ENCODE data around the gene PLLP. TPM values are rescaled to one million over a fixed set of nuclear protein-coding genes. Genes with fewer than 3 reads are reported as not detected.

Gene PLLP
- total RNA-seq, 4 donors from 2014 or later: 13.6 to 38.5 (median 30.1) TPM

DNA sequence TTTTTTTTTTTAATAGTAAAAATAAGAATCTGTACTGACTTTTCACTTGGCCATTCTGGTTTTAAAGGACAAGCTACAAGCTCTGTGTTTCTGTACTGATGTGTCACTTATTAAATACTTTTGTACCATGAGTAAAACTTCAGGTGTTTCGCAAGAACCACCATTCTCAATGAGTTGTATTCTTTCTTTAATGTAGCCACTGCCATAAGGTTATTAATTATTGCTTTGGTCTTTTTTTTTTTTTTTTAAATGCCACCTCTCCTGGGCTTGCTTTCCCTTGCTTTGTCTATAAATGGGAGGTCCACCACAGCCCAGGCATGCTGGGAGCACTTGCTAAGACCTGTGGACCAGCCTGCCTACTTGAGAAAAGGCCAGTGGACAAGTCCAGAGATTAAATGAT is 31.0 kb downstream of the PLLP start:
- 96 to 100% methylated on average over 1 of the region's 1 CpG for WGBS, 2 donors
- TF ChIP-seq POLR2A (IDR thresholded peaks at IDR 0.05): no peak
- TF ChIP-seq, protein P1, sequence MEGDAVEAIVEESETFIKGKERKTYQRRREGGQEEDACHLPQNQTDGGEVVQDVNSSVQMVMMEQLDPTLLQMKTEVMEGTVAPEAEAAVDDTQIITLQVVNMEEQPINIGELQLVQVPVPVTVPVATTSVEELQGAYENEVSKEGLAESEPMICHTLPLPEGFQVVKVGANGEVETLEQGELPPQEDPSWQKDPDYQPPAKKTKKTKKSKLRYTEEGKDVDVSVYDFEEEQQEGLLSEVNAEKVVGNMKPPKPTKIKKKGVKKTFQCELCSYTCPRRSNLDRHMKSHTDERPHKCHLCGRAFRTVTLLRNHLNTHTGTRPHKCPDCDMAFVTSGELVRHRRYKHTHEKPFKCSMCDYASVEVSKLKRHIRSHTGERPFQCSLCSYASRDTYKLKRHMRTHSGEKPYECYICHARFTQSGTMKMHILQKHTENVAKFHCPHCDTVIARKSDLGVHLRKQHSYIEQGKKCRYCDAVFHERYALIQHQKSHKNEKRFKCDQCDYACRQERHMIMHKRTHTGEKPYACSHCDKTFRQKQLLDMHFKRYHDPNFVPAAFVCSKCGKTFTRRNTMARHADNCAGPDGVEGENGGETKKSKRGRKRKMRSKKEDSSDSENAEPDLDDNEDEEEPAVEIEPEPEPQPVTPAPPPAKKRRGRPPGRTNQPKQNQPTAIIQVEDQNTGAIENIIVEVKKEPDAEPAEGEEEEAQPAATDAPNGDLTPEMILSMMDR (IDR thresholded peaks at IDR 0.05): no peak
- no peak for DNase-seq

DNA sequence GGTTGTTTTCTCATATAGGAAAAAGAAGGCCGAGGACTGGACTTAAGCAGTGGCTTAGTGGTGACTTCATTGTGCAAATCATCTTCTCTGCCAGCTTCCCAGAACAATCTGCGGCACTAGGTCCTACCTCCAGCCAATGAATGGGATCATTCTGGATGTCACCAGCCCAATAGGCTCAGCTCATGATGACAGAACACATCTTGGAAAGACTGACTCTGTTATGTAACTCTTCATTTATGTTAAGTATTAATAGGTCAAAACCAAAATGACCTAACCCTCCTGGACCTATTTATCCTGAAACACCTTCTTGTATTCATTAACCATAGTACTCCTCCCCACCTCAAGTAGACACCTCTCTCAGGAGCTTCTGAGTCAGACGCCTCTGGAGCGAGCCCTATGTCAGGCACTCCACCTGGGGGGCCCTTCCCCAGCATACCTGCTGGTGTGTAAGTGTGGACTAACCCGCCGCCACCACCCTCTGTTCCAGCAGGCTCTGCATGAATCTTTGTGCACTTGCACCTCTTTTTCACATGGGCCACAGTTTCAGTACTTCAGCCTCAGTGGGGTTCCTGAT is 32.2 kb downstream of the PLLP start:
- no peak overlapping the region for H3K4me3 ChIP-seq (replicated peaks in 1 of 3)
- DNase-seq: no peak
- WGBS, 2 donors: 95 to 96% methylated on average over 6 of the region's 6 CpGs
- H3K27me3 ChIP-seq: no peaks in the 10 kb centered on the region
- no peak for TF ChIP-seq POLR2A (IDR thresholded peaks at IDR 0.05)
- TF ChIP-seq, protein P1 (IDR thresholded peaks at IDR 0.05): no peak
- H3K4me1 ChIP-seq: no peaks in the 10 kb centered on the region
- intact Hi-C loops (cut with DNase I): no loop called here
- H3K27ac ChIP-seq: no peak overlapping the region
- H3K36me3 ChIP-seq: peaks cover 34 to 63% of the 10 kb centered on the region in 2 donors
- H3K9me3 ChIP-seq: no peaks in the 10 kb centered on the region

More for the DNA sequence above, 31.0 kb downstream of the PLLP start:
- no peaks in the 10 kb centered on the region for H3K27me3 ChIP-seq
- H3K4me1 ChIP-seq: peaks cover 0 to 6% of the 10 kb centered on the region in 2 donors
- no peak overlapping the region for H3K4me3 ChIP-seq (replicated peaks in 1 of 3)
- intact Hi-C loops (cut with DNase I): no loop called here
- H3K9me3 ChIP-seq: no peaks in the 10 kb centered on the region
- no peak overlapping the region for H3K27ac ChIP-seq
- peaks cover 34 to 59% of the 10 kb centered on the region in 2 donors for H3K36me3 ChIP-seq

DNA sequence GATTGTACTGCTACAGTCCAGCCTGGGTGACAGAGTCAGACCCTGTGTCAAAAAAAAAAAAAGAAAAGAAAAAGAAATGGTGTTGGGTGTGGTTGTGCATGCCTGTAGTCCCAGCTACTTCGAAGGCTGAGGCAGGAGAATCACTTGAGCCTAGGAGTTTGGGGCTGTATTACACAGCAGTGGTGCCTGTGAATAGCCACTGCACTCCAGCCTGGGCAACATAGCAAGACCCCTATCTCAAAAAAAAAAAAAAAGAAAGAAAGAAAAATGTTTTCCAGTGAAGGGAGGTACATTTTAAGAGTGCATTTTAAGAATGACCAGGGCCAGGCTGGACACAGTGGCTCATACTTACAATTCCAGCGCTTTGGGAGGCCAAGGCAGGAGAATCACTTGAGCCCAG is 33.1 kb downstream of the PLLP start:
- H3K27me3 ChIP-seq: no peaks in the 10 kb centered on the region
- WGBS, 2 donors: 95 to 100% methylated on average over 2 of the region's 2 CpGs
- intact Hi-C loops (cut with DNase I): no loop called here
- no peaks in the 10 kb centered on the region for H3K9me3 ChIP-seq
- DNase-seq: no peak
- no peak overlapping the region for H3K27ac ChIP-seq
- TF ChIP-seq, protein P1 (IDR thresholded peaks at IDR 0.05): no peak
- no peak for TF ChIP-seq POLR2A (IDR thresholded peaks at IDR 0.05)
- no peak overlapping the region for H3K4me3 ChIP-seq (replicated peaks in 1 of 3)
- peaks cover 34 to 62% of the 10 kb centered on the region in 2 donors for H3K36me3 ChIP-seq
- H3K4me1 ChIP-seq: peaks cover 0 to 2% of the 10 kb centered on the region in 2 donors

DNA sequence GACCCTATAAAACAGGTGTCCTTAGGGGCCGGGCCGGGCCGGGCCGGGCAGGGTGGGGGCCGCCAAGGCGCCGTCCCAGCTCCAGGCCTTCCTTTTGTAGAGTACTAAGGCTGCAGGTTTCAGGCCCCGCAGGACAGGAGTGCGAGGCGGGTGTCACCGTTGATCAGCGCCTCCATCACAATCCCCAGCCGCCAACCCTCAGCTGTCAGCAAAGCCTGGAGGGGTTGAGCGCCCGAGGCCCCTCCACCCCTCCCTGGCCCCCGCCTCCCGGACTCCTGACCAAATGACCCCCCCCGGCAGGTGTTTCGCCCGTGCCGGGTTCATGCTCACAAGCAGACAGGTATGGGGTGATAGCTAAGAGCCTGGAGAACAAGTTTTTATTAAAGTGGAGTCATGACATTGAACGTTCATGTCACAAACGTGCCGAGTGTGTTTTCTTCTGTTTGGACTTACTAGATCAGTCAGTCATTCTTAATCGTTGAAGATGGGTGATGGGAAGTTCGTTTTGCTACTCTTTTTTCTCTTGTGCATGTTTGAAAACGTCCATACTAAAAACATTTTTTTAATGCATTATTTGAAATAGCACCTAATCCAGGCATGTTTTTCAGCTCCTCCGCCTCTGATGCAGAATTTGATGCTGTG is 38.9 kb downstream of the PLLP start:
- Histone ChIP-seq H3K4me1 (peaks cover 6 to 12% of the 10 kb centered on the region in 2 donors), H3K9me3 (no peaks in the 10 kb centered on the region), H3K27ac (peak overlapping the region; percentile 82 to 94 (median 89)), H3K36me3 (peaks cover 16 to 18% of the 10 kb centered on the region in 2 donors), H3K4me3 (replicated peaks in 1 of 3) (peak overlapping the region; percentile 29 to 70 (median 59)), H3K27me3 (no peaks in the 10 kb centered on the region)
- WGBS, 2 donors: 5% methylated on average over 21 to 25 of the region's 28 CpGs
- DNase-seq: peak; percentile 56 to 61
- TF ChIP-seq, protein P1 (IDR thresholded peaks at IDR 0.05): no peak
- no peak for TF ChIP-seq POLR2A (IDR thresholded peaks at IDR 0.05)
- intact Hi-C loops (cut with DNase I): loop anchor here (10.0 kb wide), 1 partner anchor 61 kb away; the partner anchor contains the start of genes PSME3IP1 and RSPRY1
